HL-60 (cell line): ENCODE results near the gene DENND1A.

ENCODE experiments used
- DNase-seq, 2 experiments: peaks; one replicate each; pipeline ENCODE4 v3.0.0-alpha.2; 2010 to 2020; ENCODE audit warnings: low read depth in 1 of 2, low spot score in 1 of 2
- H3K27ac ChIP-seq: fragments of 250-450 bp; sonication (Bioruptor Pico); replicated peaks from 2 replicates; pipeline ENCODE4 v1.5.1; 2020; ENCODE audit warnings: mild to moderate bottlenecking, moderate library complexity
- H3K27me3 ChIP-seq: fragments of 250-450 bp; sonication (Bioruptor Pico); 2 replicates; pipeline ENCODE4 v1.5.1; 2021; ENCODE audit warnings: mild to moderate bottlenecking, moderate library complexity; ENCODE audit not compliant: insufficient read depth, poor library complexity, severe bottlenecking
- H3K4me3 ChIP-seq: replicated peaks from 2 replicates; pipeline ENCODE4 v1.5.1; 2011; ENCODE audit warnings: mild to moderate bottlenecking, control low read depth, low read length; ENCODE audit not compliant: insufficient read depth
- CTCF ChIP-seq: IDR thresholded peaks from one replicate; pipeline ENCODE4 v1.5.1; 2011; ENCODE audit warnings: low read length, control low read depth, inconsistent platforms; ENCODE audit not compliant: insufficient read depth
- GABPA ChIP-seq: IDR thresholded peaks from 2 replicates; pipeline ENCODE4 v1.6.1; 2012; ENCODE audit warnings: low read depth
- POLR2AphosphoS5 ChIP-seq: IDR thresholded peaks from 2 replicates; pipeline ENCODE4 v1.6.1; 2012; ENCODE audit warnings: low read depth
- REST ChIP-seq: IDR thresholded peaks from 2 replicates; pipeline ENCODE4 v1.6.1; 2012; ENCODE audit warnings: low read depth; ENCODE audit not compliant: insufficient replicate concordance
- SPI1 ChIP-seq: IDR thresholded peaks from 2 replicates; pipeline ENCODE4 v1.6.1; 2012; ENCODE audit warnings: low read depth, mild to moderate bottlenecking, borderline replicate concordance

Gene DENND1A

GRCh38 chr9:123359546-123359945 is 570.4 kb downstream of the DENND1A start:
- TF ChIP-seq CTCF (no peak), POLR2AphosphoS5 (no peak), GABPA (no peak), SPI1 (no peak), REST (no peak)
- DNase-seq: no peak
- H3K27me3 ChIP-seq: no peaks in the 10 kb centered on the region
- H3K4me3 ChIP-seq: no peak overlapping the region
- no peak overlapping the region for H3K27ac ChIP-seq

- Histone ChIP-seq H3K27me3 (no peaks in the 10 kb centered on the region), H3K27ac (no peak overlapping the region), H3K4me3 (no peak overlapping the region)
- TF ChIP-seq CTCF (no peak), REST (no peak), GABPA (no peak), POLR2AphosphoS5 (no peak), SPI1 (no peak)
- DNase-seq: no peak
These were observed 570.8 kb downstream of the DENND1A start for GRCh38 chr9:123359106-123359505.

- TF ChIP-seq REST: no peak
- TF ChIP-seq SPI1: no peak
- no peak for TF ChIP-seq GABPA
- DNase-seq: no peak
- Histone ChIP-seq H3K4me3 (no peak overlapping the region), H3K27me3 (no peaks in the 10 kb centered on the region), H3K27ac (no peak overlapping the region)
These were observed 571.6 kb downstream of the DENND1A start for GRCh38 chr9:123358181-123358905.
